Stimulated activated naive CD4-positive, alpha-beta T cell treated with Interleukin-2 at 50 U/mL for 16 hours (primary cell): ENCODE measurements around the gene CD320.

Source experiments
- DNase-seq: peaks from one replicate; lab custom pipeline; 2025; lab: John Stamatoyannopoulos, UW

The CD320 gene

DNA sequence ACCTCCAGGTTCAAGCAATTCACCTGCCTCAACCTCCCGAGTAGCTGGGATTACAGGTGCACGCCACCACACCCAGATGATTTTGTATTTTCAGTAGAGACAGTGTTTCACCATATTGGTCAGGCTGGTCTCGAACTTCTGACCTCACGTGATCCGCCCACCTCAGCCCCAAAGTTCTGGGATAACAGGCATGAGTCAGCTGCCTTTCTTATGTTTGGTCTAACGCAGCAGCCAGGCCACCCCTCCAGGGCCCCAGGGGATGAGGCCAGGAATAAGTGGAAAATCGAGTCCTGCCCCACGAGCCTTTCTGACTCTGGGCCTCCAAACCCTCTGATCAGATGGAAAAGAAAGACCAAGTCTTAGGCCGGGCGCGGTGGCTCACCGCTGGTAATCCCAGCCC lies 54.5 kb downstream of the CD320 start:
- DNase-seq, result no peak

DNA sequence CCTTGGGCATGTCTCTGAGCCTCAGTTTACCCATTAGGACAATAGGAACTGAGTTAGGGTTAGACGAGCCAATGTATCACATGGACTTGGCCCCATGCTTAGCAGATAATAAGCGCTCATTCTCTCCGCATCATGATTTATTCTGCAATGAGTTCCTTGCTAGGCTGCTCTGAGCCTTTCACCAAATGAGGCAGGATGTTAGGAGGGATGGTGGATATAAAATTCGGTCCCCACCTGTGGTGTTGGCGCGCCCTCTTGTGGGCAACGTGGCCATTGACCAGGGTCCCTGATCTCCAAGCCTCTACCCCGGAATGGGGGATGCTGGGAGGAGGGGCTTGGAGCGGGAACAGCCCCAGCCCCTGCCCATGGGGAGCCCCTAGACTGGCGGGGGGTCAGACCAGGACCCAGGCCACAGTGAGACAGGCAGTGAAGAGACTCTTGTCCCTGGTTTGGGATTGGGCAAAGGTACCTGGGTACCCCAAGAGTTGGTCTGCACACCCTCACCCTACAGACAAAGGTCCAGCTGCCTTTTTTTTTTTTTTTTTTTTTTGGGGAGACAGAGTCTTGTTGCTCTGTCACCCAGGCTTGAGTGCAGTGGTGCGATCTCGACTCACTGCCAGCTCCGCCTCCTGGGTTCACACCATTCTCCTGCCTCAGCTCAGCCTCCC lies 55.1 kb downstream of the CD320 start:
- DNase-seq, result peak; percentile 69
